ENCODE measurements around the gene GGTLC2.
A peak's percentile ranks its signal among the peaks of the same experiment; 100 is the strongest.
"Not testable (repeated sequence)": the region's sequence is repeated elsewhere in the genome, so short reads cannot be mapped to it uniquely, and the experiment has no call there.

The GGTLC2 gene

GRCh38 chr22:22616636-22617035 lies 27.8 kb upstream of the GGTLC2 start:
- Mint-ChIP-seq H3K4me3 (no peak overlapping the region), H3K4me1 (peaks cover 11% of the 10 kb centered on the region), H3K27me3 (peaks cover 7% of the 10 kb centered on the region), H3K36me3 (ENCODE audit: insufficient read depth) (no peaks in the 10 kb centered on the region), H3K27ac (ENCODE audit: low read depth) (no peak overlapping the region), H3K9me3 (no peaks in the 10 kb centered on the region)
- DNase-seq (ENCODE audit: low spot score in 2 of 2) (peak in 1 of 2 donors; percentile 10), ATAC-seq (replicated peaks; ENCODE audit: extremely low read depth, poor library complexity, severe bottlenecking) (peak; percentile 88)

DNA sequence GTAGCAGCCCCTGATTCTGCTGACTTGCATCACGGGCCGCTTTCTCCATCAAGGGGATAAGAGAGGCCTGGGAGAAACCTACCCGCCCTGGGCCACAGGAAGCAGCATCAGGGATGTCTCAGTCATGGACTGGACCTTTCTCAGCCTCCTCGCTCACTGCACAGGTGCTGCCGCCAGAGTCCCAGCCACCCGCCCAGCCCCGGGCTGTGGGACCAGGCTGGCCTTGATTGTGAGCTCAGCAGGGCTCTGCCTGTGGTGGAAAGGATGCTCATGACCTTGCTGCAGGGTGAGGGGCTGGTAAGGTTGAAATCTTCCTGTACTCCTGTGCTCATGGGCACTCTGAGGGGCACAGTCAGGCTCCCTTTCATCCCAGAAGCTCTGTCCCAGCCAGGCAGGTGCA lies 26.0 kb upstream of the GGTLC2 start:
- Mint-ChIP-seq H3K36me3 (ENCODE audit: insufficient read depth) (no peaks in the 10 kb centered on the region), H3K9me3 (no peaks in the 10 kb centered on the region), H3K4me3 (no peak overlapping the region), H3K27ac (ENCODE audit: low read depth) (no peak overlapping the region), H3K27me3 (peaks cover 7% of the 10 kb centered on the region), H3K4me1 (peaks cover 11% of the 10 kb centered on the region)
- no peak for ATAC-seq (replicated peaks; ENCODE audit: extremely low read depth, poor library complexity, severe bottlenecking)
- no peak for DNase-seq (ENCODE audit: low spot score in 2 of 2)

- no peak overlapping the region for H3K4me3 Mint-ChIP-seq
- H3K4me1 Mint-ChIP-seq = peaks cover 11% of the 10 kb centered on the region
- no peak overlapping the region for H3K27ac Mint-ChIP-seq (ENCODE audit: low read depth)
- H3K27me3 Mint-ChIP-seq = peaks cover 7% of the 10 kb centered on the region
- ATAC-seq (replicated peaks; ENCODE audit: extremely low read depth, poor library complexity, severe bottlenecking) = no peak
- no peaks in the 10 kb centered on the region for H3K36me3 Mint-ChIP-seq (ENCODE audit: insufficient read depth)
- no peaks in the 10 kb centered on the region for H3K9me3 Mint-ChIP-seq
- DNase-seq (ENCODE audit: low spot score in 2 of 2) = no peak
Measured at GRCh38 chr22:22618923-22619322, 25.5 kb upstream of the GGTLC2 start.

- Mint-ChIP-seq H3K9me3 (peaks cover 5% of the 10 kb centered on the region), H3K27ac (ENCODE audit: low read depth) (no peak overlapping the region), H3K27me3 (peaks cover 7% of the 10 kb centered on the region), H3K4me1 (peaks cover 11% of the 10 kb centered on the region), H3K36me3 (ENCODE audit: insufficient read depth) (no peaks in the 10 kb centered on the region), H3K4me3 (no peak overlapping the region)
- DNase-seq (ENCODE audit: low spot score in 2 of 2) (no peak), ATAC-seq (replicated peaks; ENCODE audit: extremely low read depth, poor library complexity, severe bottlenecking) (no peak)
Measured at GRCh38 chr22:22619765-22620414, 24.5 kb upstream of the GGTLC2 start.

- not testable (repeated sequence) for H3K36me3 Mint-ChIP-seq (ENCODE audit: insufficient read depth); H3K27ac Mint-ChIP-seq (ENCODE audit: low read depth); ATAC-seq (replicated peaks; ENCODE audit: extremely low read depth, poor library complexity, severe bottlenecking); DNase-seq (ENCODE audit: low spot score in 2 of 2); H3K27me3 Mint-ChIP-seq; H3K9me3 Mint-ChIP-seq; H3K4me1 Mint-ChIP-seq; H3K4me3 Mint-ChIP-seq
Measured at GRCh38 chr22:22628546-22629495, 15.6 kb upstream of the GGTLC2 start.

- H3K4me3 Mint-ChIP-seq = not testable (repeated sequence)
Measured at GRCh38 chr22:22631223-22631652, 13.2 kb upstream of the GGTLC2 start.

GRCh38 chr22:22632226-22632625 lies 12.2 kb upstream of the GGTLC2 start:
- H3K27ac Mint-ChIP-seq (ENCODE audit: low read depth); H3K4me1 Mint-ChIP-seq; H3K27me3 Mint-ChIP-seq; H3K36me3 Mint-ChIP-seq (ENCODE audit: insufficient read depth); ATAC-seq (replicated peaks; ENCODE audit: extremely low read depth, poor library complexity, severe bottlenecking); DNase-seq (ENCODE audit: low spot score in 2 of 2); H3K9me3 Mint-ChIP-seq; H3K4me3 Mint-ChIP-seq: not testable (repeated sequence)

More at GRCh38 chr22:22631223-22631652, 13.2 kb upstream of the GGTLC2 start:
- not testable (repeated sequence) for H3K27ac Mint-ChIP-seq (ENCODE audit: low read depth); H3K27me3 Mint-ChIP-seq; H3K4me1 Mint-ChIP-seq; DNase-seq (ENCODE audit: low spot score in 2 of 2); H3K36me3 Mint-ChIP-seq (ENCODE audit: insufficient read depth); H3K9me3 Mint-ChIP-seq; ATAC-seq (replicated peaks; ENCODE audit: extremely low read depth, poor library complexity, severe bottlenecking)

DNA sequence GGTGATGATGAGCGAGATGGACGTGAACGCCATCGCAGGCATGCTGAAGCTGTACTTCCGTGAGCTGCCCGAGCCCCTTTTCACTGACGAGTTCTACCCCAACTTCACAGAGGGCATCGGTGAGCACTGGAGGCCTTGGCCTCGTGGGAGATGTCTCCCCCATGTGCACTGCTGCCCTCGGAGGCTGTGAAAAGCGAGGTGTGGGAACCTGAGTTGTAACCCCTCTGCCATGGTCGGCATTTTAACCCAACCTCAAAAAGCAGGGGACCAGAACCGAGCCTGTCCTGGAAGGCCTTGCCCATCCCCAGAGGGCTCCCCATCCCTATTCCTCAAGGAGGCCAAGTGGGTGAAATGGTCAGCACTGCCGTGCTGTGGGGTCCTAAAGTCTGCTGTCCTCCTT lies 10.9 kb upstream of the GGTLC2 start:
- H3K4me3 Mint-ChIP-seq; H3K36me3 Mint-ChIP-seq (ENCODE audit: insufficient read depth); H3K27ac Mint-ChIP-seq (ENCODE audit: low read depth); H3K9me3 Mint-ChIP-seq; H3K27me3 Mint-ChIP-seq; ATAC-seq (replicated peaks; ENCODE audit: extremely low read depth, poor library complexity, severe bottlenecking); H3K4me1 Mint-ChIP-seq; DNase-seq (ENCODE audit: low spot score in 2 of 2): not testable (repeated sequence)

- not testable (repeated sequence) for H3K27me3 Mint-ChIP-seq; H3K27ac Mint-ChIP-seq (ENCODE audit: low read depth); DNase-seq (ENCODE audit: low spot score in 2 of 2); H3K36me3 Mint-ChIP-seq (ENCODE audit: insufficient read depth); H3K4me3 Mint-ChIP-seq; H3K4me1 Mint-ChIP-seq; H3K9me3 Mint-ChIP-seq; ATAC-seq (replicated peaks; ENCODE audit: extremely low read depth, poor library complexity, severe bottlenecking)
Measured at GRCh38 chr22:22636260-22636659, 8.2 kb upstream of the GGTLC2 start.

DNA sequence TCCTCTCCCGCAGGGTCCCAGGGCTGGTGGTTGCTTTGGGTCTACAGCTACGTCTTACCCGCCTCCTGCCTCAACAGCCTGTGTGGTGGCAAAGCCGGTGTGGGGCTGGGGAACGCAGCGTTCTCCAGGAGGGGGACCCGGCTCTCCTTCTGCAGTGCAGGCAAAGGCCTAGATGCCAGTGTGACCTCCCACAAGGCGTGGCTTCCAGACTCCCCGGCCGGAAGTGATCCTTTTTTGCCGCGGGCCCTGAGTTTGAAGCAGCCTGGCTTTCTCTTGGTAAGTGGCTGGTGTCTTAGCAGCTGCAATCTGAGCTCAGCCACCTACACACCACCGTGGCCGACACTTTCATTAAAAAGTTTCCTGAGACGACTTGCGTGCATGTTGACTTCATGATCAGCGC lies 6.1 kb upstream of the GGTLC2 start:
- H3K27ac Mint-ChIP-seq (ENCODE audit: low read depth); DNase-seq (ENCODE audit: low spot score in 2 of 2); H3K9me3 Mint-ChIP-seq; H3K27me3 Mint-ChIP-seq; H3K4me1 Mint-ChIP-seq; H3K36me3 Mint-ChIP-seq (ENCODE audit: insufficient read depth); H3K4me3 Mint-ChIP-seq; ATAC-seq (replicated peaks; ENCODE audit: extremely low read depth, poor library complexity, severe bottlenecking): not testable (repeated sequence)

DNA sequence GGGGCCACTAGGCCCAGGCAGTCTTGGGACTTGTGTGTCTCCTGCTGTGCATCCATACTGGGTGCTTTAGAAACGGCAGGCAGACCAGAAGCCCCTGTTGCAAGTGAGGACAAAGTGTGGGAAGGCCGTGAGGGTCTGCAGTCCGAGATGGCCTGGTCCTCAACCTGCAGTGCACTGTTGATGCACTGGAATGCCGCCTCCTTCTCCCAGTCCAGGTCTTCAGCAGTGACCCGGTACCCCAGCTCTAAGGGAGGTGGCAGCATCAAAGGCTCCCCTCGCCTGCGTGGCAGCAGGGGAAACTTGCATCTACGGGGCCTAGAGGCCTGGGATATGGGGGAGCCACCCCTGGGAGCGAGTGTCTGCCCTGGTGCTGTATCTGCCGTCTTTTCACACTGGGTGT lies 2.2 kb upstream of the GGTLC2 start:
- not testable (repeated sequence) for H3K36me3 Mint-ChIP-seq (ENCODE audit: insufficient read depth); DNase-seq (ENCODE audit: low spot score in 2 of 2); H3K27me3 Mint-ChIP-seq; H3K4me1 Mint-ChIP-seq; ATAC-seq (replicated peaks; ENCODE audit: extremely low read depth, poor library complexity, severe bottlenecking); H3K9me3 Mint-ChIP-seq; H3K4me3 Mint-ChIP-seq; H3K27ac Mint-ChIP-seq (ENCODE audit: low read depth)

DNA sequence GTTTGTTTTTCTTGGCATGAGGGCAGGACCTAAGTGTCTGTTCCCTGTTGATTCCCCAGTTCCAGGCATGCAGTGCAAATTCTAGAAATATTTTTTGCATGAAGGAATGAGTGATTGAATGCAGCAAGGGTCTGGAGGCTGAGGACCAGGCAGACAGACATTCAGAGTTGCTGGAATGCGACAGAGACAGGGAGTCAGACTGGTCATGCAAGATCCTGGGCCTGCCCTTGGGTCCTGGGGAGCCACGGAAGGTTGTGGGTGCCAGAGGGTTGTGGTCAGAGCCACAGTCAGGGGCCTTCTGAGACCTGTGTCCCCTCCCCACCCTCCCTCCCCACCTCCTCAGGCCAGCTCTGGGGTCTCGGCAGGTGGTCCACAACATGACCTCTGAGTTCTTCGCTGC lies 1.6 kb downstream of the GGTLC2 start:
- DNase-seq (ENCODE audit: low spot score in 2 of 2); H3K27ac Mint-ChIP-seq (ENCODE audit: low read depth); H3K9me3 Mint-ChIP-seq; ATAC-seq (replicated peaks; ENCODE audit: extremely low read depth, poor library complexity, severe bottlenecking); H3K27me3 Mint-ChIP-seq; H3K4me3 Mint-ChIP-seq; H3K36me3 Mint-ChIP-seq (ENCODE audit: insufficient read depth); H3K4me1 Mint-ChIP-seq: not testable (repeated sequence)

DNA sequence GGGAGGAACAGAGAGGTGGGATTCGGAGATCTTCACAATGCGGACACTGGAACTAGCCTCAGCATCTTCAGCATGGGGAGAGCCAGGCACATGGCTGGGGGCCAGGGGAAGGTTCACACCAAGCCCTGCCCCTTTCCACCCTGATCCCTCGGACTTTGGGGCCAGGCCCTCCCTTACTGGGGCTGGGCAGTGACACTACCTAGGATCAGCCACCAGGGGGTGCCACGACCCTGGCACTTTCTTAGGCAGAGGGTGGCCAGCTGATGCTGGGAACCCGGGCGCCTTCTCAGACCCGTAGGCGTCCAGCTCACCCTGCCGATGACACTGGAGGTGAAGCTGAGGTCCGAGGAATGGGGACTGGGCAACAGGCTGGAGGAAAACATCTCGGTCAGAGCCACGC lies 3.5 kb downstream of the GGTLC2 start:
- H3K4me1 Mint-ChIP-seq; H3K36me3 Mint-ChIP-seq (ENCODE audit: insufficient read depth); ATAC-seq (replicated peaks; ENCODE audit: extremely low read depth, poor library complexity, severe bottlenecking); H3K9me3 Mint-ChIP-seq; H3K4me3 Mint-ChIP-seq; H3K27ac Mint-ChIP-seq (ENCODE audit: low read depth); H3K27me3 Mint-ChIP-seq: not testable (repeated sequence)
- peak in 1 of 2 donors; percentile 13 for DNase-seq (ENCODE audit: low spot score in 2 of 2)

Data from central memory CD8-positive, alpha-beta T cell (primary cell).